Body of pancreas (tissue), 4 donors: ENCODE results near the gene C3orf52. TPM values are rescaled to one million over a fixed set of nuclear protein-coding genes. Genes with fewer than 3 reads are reported as not detected.

ENCODE experiments used
- microRNA counts, 2 donors: library from miRNA; unstranded; fragments of <30 nt; microRNA quantifications; one replicate each; lab custom pipeline; 2017
- microRNA-seq, 2 donors: library from miRNA; unstranded; fragments of <30 nt; microRNA quantifications; one replicate each; pipeline ENCODE4, GENCODE V29; 2016; ENCODE audit warnings: borderline number of aligned reads in 2 of 2, borderline replicate concordance in 2 of 2
- small RNA-seq: library from RNA; depleted of rRNA; stranded (forward); fragments of <200 nt; gene quantifications from one replicate; pipeline ENCODE3, GENCODE V24; 2016
- total RNA-seq, 2 donors: library from RNA; depleted of rRNA; stranded (reverse); fragments of >200 nt; gene quantifications; one replicate each; pipeline ENCODE4 v1.1.0, GENCODE V29; 2016

The C3orf52 gene
- total RNA-seq, 2 donors from 2014 or later = 71.2 to 129 TPM

MicroRNA genes within 50 kb of the gene (microRNA counts, 767-probe panel; counts per million panel counts)
- 0 to 736 counts per million in 2 donors for microRNA hsa-miR-567 (lab: Ali Mortazavi, UCI)

Small RNAs within 50 kb of the gene (microRNA-seq; reads per million reads assigned to microRNA genes)
- 0 reads per million in 2 donors for gene MIR567

Small RNAs within 50 kb of the gene (small RNA-seq; reads per million reads assigned to genes)
- not detected for gene MIR567

Other genes starting within 250 kb of the C3orf52 start
- 10 to 100 TPM; 25.9 to 26.4 TPM for gene PHLDB2, start 227.1 kb upstream of the C3orf52 start, total RNA-seq
- 10 to 100 TPM; 15.6 to 17.1 TPM for gene ABHD10, start 107.4 kb upstream of the C3orf52 start, total RNA-seq
- gene TAGLN3, start 87.5 kb upstream of the C3orf52 start, total RNA-seq = under 1 TPM; 0.52 to 0.99 TPM
- not detected for gene TMPRSS7, start 51.7 kb upstream of the C3orf52 start, total RNA-seq
- not detected for gene GCSAM, start 46.9 kb downstream of the C3orf52 start, total RNA-seq
- gene SLC9C1, start 207.8 kb downstream of the C3orf52 start, total RNA-seq = not detected
- gene CD200, start 246.8 kb downstream of the C3orf52 start, total RNA-seq = 1 to 10 TPM; 2.0 to 2.6 TPM